Measurements from ENCODE around the gene FBXO41.

GRCh38 chr2:73289304-73289703 is 5.0 kb upstream of the FBXO41 start:
- TF ChIP-seq EZH2phosphoT487 (IDR thresholded peaks at IDR 0.05; ENCODE audit: low read length) (no peak), CTCF (IDR thresholded peaks at IDR 0.05; ENCODE audit: low read length) (no peak)

Measured in MM.1S (cell line).